Measurements from ENCODE around the gene TACSTD2. TPM values are rescaled to one million over a fixed set of nuclear protein-coding genes. Genes with fewer than 3 reads are reported as not detected.

Gene TACSTD2
- total RNA-seq, 1 experiment from 2014 or later, result 1.2 TPM

DNA sequence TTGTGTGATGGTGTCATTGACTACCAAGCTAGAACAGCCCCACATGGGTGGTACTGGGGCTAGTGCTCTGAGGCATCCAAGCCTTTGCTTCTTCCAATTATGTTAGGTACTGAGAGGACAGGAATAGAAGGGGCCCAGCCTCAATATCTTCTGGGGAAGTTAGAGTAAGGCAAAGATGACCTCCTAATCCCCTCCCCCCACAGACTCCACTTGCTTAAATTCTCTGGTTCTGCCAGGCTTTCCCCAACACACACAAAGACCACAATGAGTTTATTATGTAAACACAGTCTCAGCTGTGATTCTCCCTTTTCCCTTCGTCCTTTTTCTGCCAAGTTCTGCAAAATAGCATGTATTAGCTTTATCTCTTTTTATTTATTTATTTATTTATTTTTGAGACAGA is 3.1 kb upstream of the TACSTD2 start:
- H3K14ac ChIP-seq (ENCODE audit: insufficient read depth, low read length), result no peak overlapping the region
- H3K79me1 ChIP-seq (ENCODE audit: insufficient read depth, low read depth, low read length, poor library complexity, severe bottlenecking), result no peaks in the 10 kb centered on the region
- H3K4me1 ChIP-seq (ENCODE audit: insufficient read depth, low read length), result no peaks in the 10 kb centered on the region; the same call in 1 of the 2 replicates
- no peaks in the 10 kb centered on the region for H3K79me2 ChIP-seq (ENCODE audit: insufficient read depth, low read length)
- no peak overlapping the region for H3K27ac Mint-ChIP-seq
- no peak overlapping the region for H2BK20ac ChIP-seq (ENCODE audit: low read depth, low read length, poor library complexity, severe bottlenecking)
- no peak overlapping the region for H3K4me3 Mint-ChIP-seq
- H3K9ac ChIP-seq (ENCODE audit: extremely low read depth, insufficient read length, low read length), result no peak overlapping the region
- peaks cover 0 to 9% (median 4%) of the 10 kb centered on the region in 3 experiments; a peak in 3 of 7 replicates for H3K36me3 Mint-ChIP-seq (ENCODE audit: insufficient read depth in 1 of 3, low read depth in 3 of 3)
- H3K9me3 ChIP-seq (ENCODE audit: control insufficient read depth, low read depth, low read length), result no peaks in the 10 kb centered on the region
- H2BK120ac ChIP-seq (ENCODE audit: low read depth, low read length, poor library complexity, severe bottlenecking), result no peak overlapping the region
- no peak overlapping the region for H3T11ph ChIP-seq (ENCODE audit: low read length)
- no peak overlapping the region for H4K91ac ChIP-seq (ENCODE audit: insufficient read length, low read depth, low read length)
- H3K4me1 Mint-ChIP-seq, result peaks cover 6 to 11% of the 10 kb centered on the region in 2 experiments
- H3K23me2 ChIP-seq (ENCODE audit: insufficient read length, low read depth, low read length, poor library complexity, severe bottlenecking), result peaks cover 5% of the 10 kb centered on the region
- no CpG with 5 or more reads among the region's 1 CpG for WGBS (ENCODE audit: extremely low coverage, insufficient read length, low lambda C conversion rate)
- H3K27me3 ChIP-seq (ENCODE audit: insufficient read depth, low read length), result peaks cover 15% of the 10 kb centered on the region; the same call in 1 of the 2 replicates
- H3K27ac ChIP-seq (ENCODE audit: insufficient read length, low read depth, low read length), result no peak overlapping the region
- no peak for DNase-seq
- no peak overlapping the region for H3K23ac ChIP-seq (ENCODE audit: insufficient read length, low read depth, low read length)
- no peak overlapping the region for H3K4me2 ChIP-seq (ENCODE audit: insufficient read depth, insufficient read length, low read length)
- peaks cover 0 to 9% of the 10 kb centered on the region in 2 experiments; a peak in 2 of 5 replicates for H3K9me3 Mint-ChIP-seq
- H3K4ac ChIP-seq (ENCODE audit: low read depth, low read length), result no peak overlapping the region
- no peak for TF ChIP-seq CTCF (conservative IDR thresholded peaks at IDR 0.05)
- H3K56ac ChIP-seq (ENCODE audit: insufficient read length, low read depth, low read length), result no peak overlapping the region
- H2BK5ac ChIP-seq (ENCODE audit: insufficient read length, low read length), result no peak overlapping the region
- H3K18ac ChIP-seq (ENCODE audit: insufficient read length, low read depth, low read length), result no peak overlapping the region
- H2AK5ac ChIP-seq (ENCODE audit: insufficient read length, low read length), result no peak overlapping the region
- H4K8ac ChIP-seq (replicated peaks; ENCODE audit: insufficient read length, low read depth, low read length), result no peak overlapping the region
- no peak overlapping the region for H2BK12ac ChIP-seq (ENCODE audit: insufficient read length, low read depth, low read length)
- H4K20me1 ChIP-seq (ENCODE audit: control insufficient read depth, insufficient read depth, insufficient read length), result no peaks in the 10 kb centered on the region
- H2AFZ ChIP-seq (ENCODE audit: low read length), result no peak overlapping the region
- no peak overlapping the region for H2BK15ac ChIP-seq (ENCODE audit: low read depth, low read length)
- H3K27me3 Mint-ChIP-seq (ENCODE audit: low read depth), result peaks cover 43% of the 10 kb centered on the region
- no peak overlapping the region for H4K5ac ChIP-seq (ENCODE audit: insufficient read length, low read depth, low read length)
